HG02852 (cell line): ENCODE results near the gene BLTP3B.

Source experiments
- ATAC-seq: cut with Tn5 transposase; IDR thresholded peaks from one replicate; pipeline ENCODE4 v1.9.1; 2021; ENCODE audit warnings: mild to moderate bottlenecking, moderate library complexity; ENCODE audit not compliant: unreplicated experiment

BLTP3B gene

DNA sequence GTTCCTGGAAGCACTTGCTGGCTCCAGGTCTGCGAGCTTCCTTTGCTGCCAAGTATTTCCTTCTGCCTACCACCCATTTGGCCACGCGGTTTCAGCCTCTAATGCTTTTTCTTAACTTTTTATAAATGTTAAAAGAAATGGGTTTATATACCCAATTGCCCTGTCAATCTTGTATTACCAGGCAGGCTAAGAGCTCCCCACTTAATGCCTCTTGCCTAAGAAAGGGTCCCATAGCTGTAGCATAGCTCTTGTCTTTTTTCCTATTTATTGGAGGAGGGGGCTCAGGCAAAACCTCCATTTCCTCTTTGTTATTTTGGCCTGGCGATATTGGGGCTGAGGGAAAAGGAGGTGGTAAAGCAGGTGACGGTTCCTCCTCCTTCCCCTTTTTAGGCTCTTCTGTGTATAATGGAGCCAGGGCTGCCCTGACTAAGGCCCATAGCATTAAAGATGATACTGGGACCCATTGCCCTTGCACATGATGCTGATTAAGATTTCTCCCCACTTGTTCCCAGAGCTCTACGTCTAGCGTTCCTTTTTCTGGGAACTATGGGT is 21.6 kb upstream of the BLTP3B start:
- peak; percentile 21 for ATAC-seq

- peak; percentile 100 for ATAC-seq
Observed at GRCh38 chr12:100163416-100164152, 20.9 kb upstream of the BLTP3B start.

- no peak for ATAC-seq
Observed at GRCh38 chr12:100159391-100160104, 16.9 kb upstream of the BLTP3B start.

- ATAC-seq = no peak
Observed at GRCh38 chr12:100158535-100158934, 15.9 kb upstream of the BLTP3B start.

DNA sequence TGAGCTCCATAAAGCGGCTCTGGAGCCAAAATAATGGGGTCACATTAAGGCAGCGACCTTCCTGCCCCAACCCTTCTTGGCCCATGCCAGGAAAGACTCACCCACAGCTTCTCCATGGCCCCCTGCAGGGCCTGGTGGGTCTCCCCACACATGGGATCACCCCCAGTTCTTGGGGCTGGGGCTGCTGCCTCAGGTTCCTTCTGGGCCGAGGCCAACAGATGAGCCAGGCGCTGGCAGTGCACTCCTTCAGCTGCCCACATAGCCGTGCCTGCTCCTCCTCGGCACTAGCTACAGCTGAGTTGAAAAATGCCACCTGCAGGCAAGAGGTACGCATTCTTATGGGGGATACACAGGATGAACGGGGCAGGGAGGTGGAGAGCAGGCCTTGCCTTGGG is 14.8 kb upstream of the BLTP3B start:
- no peak for ATAC-seq

- no peak for ATAC-seq
Observed at GRCh38 chr12:100156731-100157426, 14.2 kb upstream of the BLTP3B start.

DNA sequence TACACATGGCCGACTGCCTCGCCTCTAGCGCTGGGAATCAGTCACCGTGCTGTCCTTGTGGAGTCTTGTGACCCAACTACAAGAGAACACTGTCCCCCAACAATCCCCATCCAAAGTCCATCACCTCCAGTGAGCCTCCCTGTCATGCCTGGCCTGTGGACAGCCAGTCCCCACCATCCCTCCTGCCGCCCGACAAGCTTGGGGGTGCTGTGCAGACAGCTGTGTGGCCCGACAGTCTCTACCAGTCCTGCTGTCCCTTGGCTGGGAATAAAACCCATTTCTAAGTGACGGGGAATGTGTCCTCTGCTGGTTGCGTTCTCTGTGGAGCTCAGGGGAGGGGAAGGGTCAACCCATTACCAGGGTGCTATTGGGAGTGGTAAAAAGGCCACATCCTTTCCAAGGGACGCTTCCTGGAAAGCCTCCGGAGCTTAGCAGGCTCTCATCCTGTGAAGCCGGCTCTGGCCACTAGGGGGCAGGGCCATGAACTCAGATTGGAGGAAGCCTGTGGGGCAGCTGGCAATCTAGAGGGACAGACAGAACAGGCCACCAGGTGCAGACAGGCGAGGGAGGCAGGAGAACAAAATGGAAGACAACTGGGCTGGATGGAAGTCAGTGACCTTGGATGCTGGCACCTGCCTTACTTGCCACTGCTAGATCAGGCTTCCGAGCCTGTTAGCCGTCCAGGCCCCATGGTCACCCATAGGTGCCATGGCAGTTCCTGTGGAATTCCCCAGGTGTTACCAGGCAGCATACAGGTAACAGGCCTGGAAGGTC is 12.0 kb upstream of the BLTP3B start:
- peak; percentile 70 for ATAC-seq

DNA sequence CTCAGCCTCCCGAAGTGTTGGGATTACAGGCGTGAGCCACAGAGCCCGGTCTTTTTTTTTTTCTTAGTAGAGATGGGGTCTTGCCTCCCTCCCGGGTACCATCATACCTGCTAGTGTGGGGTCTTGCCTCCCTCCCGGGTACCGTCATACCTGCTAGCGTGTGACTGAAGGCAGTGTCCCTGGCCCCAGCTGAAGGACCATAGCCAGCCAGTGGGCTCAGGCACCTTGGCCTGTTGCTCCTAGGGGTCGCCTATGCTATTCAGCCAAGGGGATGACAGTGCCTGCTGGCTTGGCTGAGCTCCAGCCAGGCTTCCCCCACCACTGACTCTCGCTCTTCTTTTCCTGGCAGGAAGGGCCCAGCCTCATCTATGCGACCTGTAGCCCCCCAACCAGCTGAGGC is 10.5 kb upstream of the BLTP3B start:
- ATAC-seq = no peak

GRCh38 chr12:100151769-100152168 is 9.1 kb upstream of the BLTP3B start:
- ATAC-seq = no peak

DNA sequence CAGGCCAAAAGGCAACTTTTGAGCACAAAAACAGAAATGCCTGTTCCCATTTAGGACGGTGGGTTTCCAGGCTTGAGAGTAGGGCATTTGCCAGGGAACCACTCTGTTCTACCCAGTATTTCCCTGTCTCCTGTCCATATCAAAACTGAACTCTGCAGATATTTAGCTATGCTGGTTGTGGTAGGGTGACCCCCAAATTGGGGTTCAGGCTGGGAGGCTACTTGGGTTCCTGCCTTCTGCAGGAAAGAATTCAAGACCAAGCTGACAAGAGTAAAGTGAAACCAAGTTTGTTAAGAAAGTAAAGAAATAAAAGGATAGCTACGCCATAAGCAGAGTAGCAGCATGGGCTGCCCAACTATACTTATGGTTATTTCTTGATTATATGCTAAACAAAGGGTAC is 3.6 kb upstream of the BLTP3B start:
- no peak for ATAC-seq

DNA sequence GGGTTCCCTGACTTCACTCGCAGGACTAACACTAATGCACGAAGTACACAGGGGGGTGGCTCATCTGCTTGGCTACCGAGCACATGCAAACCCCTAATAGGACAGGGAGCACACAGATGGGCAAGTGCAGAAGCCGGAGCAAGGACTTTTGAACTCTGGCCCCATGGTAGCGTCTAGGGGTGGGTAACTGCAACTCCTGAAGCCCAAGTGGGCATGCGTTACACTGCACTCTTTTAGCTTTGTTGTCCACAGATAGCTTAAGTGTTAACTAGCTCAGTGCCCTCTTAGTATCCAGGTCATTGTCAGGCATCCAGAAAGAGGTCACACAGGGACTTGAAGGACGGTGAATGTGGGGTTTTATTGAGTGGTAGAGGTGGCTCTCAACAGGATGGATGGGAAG is 3.0 kb upstream of the BLTP3B start:
- ATAC-seq = no peak

GRCh38 chr12:100141998-100142850 is 450 bp downstream of the BLTP3B start:
- peak; percentile 42 for ATAC-seq

- ATAC-seq = peak; percentile 21
Observed at GRCh38 chr12:100141666-100141997, 1.0 kb downstream of the BLTP3B start.

GRCh38 chr12:100138803-100139098 is 3.9 kb downstream of the BLTP3B start:
- ATAC-seq = no peak

DNA sequence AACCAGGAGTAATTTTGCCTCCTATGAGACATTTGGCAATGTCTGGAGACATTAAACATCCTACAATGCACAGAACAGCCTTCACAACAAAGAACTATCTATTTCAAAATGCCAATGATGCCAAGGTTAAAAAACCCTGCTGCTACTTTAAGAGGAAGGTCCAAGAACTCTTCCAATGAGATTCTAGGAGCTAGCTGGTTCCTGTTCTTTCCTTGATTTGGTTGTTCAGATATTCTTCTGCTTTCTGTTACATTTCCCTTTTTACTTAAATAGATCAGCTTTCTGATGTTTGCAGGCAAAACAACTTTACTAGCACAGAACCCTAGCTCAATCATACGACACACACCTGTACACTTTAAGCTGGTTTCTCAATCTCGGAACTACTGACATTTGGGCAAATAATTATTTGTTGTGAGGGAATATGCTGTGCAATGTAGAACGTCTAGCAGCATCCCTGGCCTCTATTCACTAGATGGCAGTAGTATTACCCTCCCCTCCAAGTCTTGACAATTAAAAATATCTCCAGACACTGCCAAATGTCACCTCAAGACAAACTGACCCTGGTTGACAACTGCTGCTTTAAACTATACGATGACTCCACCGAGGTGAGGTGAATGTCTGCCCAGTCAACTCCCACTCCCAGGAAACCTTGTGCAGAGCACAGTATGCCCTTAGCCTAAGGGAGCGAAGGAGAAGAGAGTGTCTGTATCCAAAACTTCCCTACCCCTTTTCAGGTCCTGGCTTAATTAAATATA is 4.4 kb downstream of the BLTP3B start:
- ATAC-seq = no peak

- no peak for ATAC-seq
Observed at GRCh38 chr12:100133200-100133599, 9.5 kb downstream of the BLTP3B start.

DNA sequence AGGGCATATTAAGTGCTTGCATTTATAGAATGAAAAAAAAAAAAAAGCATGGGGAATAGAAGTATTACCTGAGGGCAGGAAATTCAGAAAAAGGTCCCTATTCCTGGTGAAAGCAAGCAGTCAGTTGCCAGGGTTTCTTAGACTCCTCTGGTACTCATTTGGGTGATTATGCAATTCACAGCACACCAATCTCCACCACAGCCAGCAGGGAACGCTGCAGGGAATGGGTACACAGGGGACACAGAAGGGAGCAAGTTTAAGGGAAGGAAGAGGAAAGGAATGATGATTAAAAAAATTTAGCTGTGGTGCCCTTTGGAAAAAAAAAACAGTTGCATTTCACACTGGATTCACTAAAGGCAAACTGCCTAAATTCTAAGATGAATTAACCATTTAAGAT is 14.2 kb downstream of the BLTP3B start:
- no peak for ATAC-seq

DNA sequence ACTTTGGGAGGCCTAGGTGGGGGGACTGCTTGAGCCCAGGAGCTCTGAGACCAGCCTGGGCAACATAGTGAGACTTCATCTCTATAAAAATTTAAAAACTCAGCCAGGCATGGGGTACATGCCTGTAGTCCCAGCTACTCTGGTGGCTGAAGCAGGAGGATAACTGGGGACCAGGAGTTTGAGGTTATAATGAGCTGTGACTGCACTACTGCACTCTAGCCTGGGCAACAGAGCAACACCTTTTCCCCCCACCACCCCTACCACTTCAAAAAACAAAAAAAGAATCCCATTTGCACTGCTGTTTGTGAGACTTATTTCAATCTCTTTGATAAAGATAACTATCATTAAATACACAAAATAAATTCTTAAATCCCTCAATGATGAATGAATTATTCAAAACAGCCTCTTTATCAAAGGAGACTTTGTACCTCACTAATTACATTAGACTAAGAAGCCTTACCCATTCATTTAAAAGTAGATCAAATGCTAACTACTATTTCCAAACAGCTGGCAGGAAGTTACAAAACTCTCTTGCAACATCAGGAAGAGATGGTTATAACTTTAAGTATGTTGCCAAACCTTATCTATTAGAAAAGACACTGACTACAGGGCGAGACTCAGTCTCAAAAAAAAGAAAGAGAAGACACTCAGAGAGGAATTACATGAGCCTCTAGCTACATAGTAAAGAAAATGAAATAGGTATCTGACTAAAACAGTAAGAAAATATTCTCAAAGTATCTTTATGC is 14.7 kb downstream of the BLTP3B start:
- ATAC-seq = no peak
